GM10266 (cell line): ENCODE data around the gene EYA3.

Experiments
- DNase-seq: peaks from one replicate; pipeline ENCODE4 v3.0.0; 2012; ENCODE audit errors: extremely low spot score
- CTCF ChIP-seq: IDR thresholded peaks from 2 replicates; pipeline ENCODE4 v1.5.1; 2012; ENCODE audit warnings: mild to moderate bottlenecking, low read depth; ENCODE audit not compliant: control insufficient read depth, insufficient read depth; ENCODE audit errors: missing control alignments

Gene EYA3

GRCh38 chr1:28085129-28085528 is 3.3 kb downstream of the EYA3 start:
- DNase-seq: no peak
- no peak for TF ChIP-seq CTCF

- TF ChIP-seq CTCF: no peak
- no peak for DNase-seq
Measured at GRCh38 chr1:28083876-28084275, 4.5 kb downstream of the EYA3 start.

DNA sequence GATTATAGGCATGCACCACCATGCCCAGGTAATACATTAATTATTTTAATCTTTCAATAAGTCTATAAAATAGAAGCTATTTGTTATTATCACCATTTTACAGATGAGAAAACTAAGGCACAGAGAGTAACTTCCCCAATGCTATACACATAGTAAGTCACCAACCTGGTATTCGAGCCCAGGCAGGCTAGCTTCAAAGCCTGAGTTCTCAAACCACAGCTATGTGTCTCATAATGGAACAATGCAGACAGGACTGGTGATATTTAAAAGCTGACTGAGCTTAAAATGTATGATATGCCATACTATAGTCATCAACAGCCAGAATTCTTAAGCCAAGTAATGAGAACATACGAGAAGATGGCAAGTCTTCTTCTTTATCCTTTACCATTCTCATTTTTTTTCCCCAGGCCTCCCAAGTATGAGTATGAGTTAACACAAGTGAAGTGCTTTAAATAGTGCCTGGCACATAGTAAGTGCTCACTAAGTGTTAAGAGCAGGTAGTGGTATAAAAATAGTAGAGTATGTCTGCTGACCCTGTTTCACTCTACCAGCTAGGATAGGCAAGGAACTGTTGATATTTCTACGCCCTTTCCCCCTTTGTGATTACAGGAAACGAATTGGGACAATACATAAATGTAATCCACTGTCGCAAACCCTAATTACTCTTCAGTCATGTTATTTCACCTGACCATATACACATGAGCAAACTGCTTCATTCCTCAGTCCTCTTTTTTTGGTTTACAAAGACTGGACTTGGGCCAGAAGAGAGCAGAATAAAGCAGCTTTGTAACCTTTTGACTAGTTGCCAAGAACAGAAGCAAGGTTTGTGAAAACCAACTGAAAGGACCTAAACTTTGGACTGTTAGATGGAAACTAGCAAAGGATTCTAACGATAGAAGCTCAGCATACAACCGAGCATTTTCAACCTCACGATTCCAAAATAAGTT is 9.5 kb downstream of the EYA3 start:
- TF ChIP-seq CTCF: no peak
- no peak for DNase-seq

- TF ChIP-seq CTCF: no peak
- DNase-seq: no peak
Measured at GRCh38 chr1:28078262-28078661, 10.1 kb downstream of the EYA3 start.

- no peak for DNase-seq
- no peak for TF ChIP-seq CTCF
Measured at GRCh38 chr1:28074892-28075511, 13.4 kb downstream of the EYA3 start.

DNA sequence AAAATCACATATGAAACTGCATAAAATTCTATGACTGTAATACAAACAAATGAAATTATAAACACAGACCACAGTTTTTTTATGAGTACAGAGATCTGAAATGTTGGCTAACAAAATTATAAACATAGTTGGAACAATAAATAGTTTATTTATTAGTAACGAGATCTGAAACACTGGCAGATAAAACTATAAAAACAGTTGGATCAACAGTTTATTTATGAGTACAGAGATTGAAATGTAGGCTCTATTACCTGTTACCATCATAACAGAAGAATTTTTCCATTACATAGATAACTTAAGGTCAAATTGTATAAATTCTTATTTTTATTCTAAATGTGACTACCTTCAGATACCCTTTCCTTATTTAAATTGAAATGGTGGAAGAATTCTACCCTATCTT is 14.5 kb downstream of the EYA3 start:
- no peak for DNase-seq
- no peak for TF ChIP-seq CTCF

- DNase-seq: no peak
- TF ChIP-seq CTCF: no peak
Measured at GRCh38 chr1:28071813-28072212, 16.6 kb downstream of the EYA3 start.
